Epithelial cell of prostate (primary cell): ENCODE measurements around the gene PDP2.

Experiments
- DNase-seq: peaks from one replicate; pipeline ENCODE4 v3.0.0-alpha.2; 2011; ENCODE audit warnings: low read depth, low spot score
- H3K27ac ChIP-seq: fragments of 450-650 bp; 2 replicates; pipeline ENCODE4 v1.5.1; 2017; ENCODE audit warnings: mild to moderate bottlenecking

Gene PDP2

GRCh38 chr16:66915041-66915440, 34.7 kb downstream of the PDP2 start:
- DNase-seq, result no peak
- no peak overlapping the region for H3K27ac ChIP-seq

- H3K27ac ChIP-seq, result no peak overlapping the region
- DNase-seq, result no peak
Observed at GRCh38 chr16:66916518-66916917, 36.2 kb downstream of the PDP2 start.

- DNase-seq, result no peak
- H3K27ac ChIP-seq, result no peak overlapping the region
Observed at GRCh38 chr16:66917741-66918140, 37.4 kb downstream of the PDP2 start.

GRCh38 chr16:66918355-66918754, 38.0 kb downstream of the PDP2 start:
- DNase-seq, result no peak
- H3K27ac ChIP-seq, result no peak overlapping the region

GRCh38 chr16:66918803-66919568, 38.7 kb downstream of the PDP2 start, which contains the start of gene CDH16:
TSS of gene CDH16 (minus strand) at chr16:66918885. CDS start at chr16:66918065, 820 bp downstream.
- DNase-seq, result no peak
- no peak within 1 kb of the TSS for H3K27ac ChIP-seq

GRCh38 chr16:66919569-66920298, 39.4 kb downstream of the PDP2 start:
- no peak overlapping the region for H3K27ac ChIP-seq
- DNase-seq, result no peak

- no peak for DNase-seq
- no peak overlapping the region for H3K27ac ChIP-seq
Observed at GRCh38 chr16:66920299-66920590, 39.9 kb downstream of the PDP2 start.

- no peak for DNase-seq
- no peak overlapping the region for H3K27ac ChIP-seq
Observed at GRCh38 chr16:66920924-66921680, 40.8 kb downstream of the PDP2 start.

GRCh38 chr16:66921729-66922450, 41.6 kb downstream of the PDP2 start:
- no peak overlapping the region for H3K27ac ChIP-seq
- no peak for DNase-seq

GRCh38 chr16:66923247-66923731, 43.0 kb downstream of the PDP2 start:
- no peak for DNase-seq
- no peak overlapping the region for H3K27ac ChIP-seq

- no peak overlapping the region for H3K27ac ChIP-seq
- DNase-seq, result no peak
Observed at GRCh38 chr16:66923866-66924265, 43.6 kb downstream of the PDP2 start.

GRCh38 chr16:66924527-66925321, 44.4 kb downstream of the PDP2 start:
- H3K27ac ChIP-seq, result peak overlapping the region; percentile 20
- no peak for DNase-seq

- DNase-seq, result no peak
- peak within 1 kb of the TSS; percentile 20 for H3K27ac ChIP-seq
Observed at GRCh38 chr16:66925322-66925840, 45.1 kb downstream of the PDP2 start, which contains the start of gene RRAD. TSS of gene RRAD (minus strand) at chr16:66925535. CDS start at chr16:66925179, 356 bp downstream.

GRCh38 chr16:66926171-66926947, 46.0 kb downstream of the PDP2 start:
- no peak for DNase-seq
- H3K27ac ChIP-seq, result no peak overlapping the region

- peak overlapping the region; percentile 55 for H3K27ac ChIP-seq
- no peak for DNase-seq
Observed at GRCh38 chr16:66926961-66927436, 46.7 kb downstream of the PDP2 start.

- peak; percentile 20 for DNase-seq
- peak overlapping the region; percentile 55 for H3K27ac ChIP-seq
Observed at GRCh38 chr16:66927918-66928649, 47.8 kb downstream of the PDP2 start.

- H3K27ac ChIP-seq, result peak overlapping the region; percentile 55
Observed at GRCh38 chr16:66928702-66929388, 48.5 kb downstream of the PDP2 start.

More at GRCh38 chr16:66928702-66929388, 48.5 kb downstream of the PDP2 start:
- DNase-seq, result no peak
